A673 (cell line): ENCODE measurements around the gene RAVER2.

Experiments used
- CTCF ChIP-seq: fragments of 300-800, 200-600 bp; sonication (generic); conservative IDR thresholded peaks from 2 replicates; pipeline ENCODE4 v1.5.1; 2017; ENCODE audit warnings: low read depth, mild to moderate bottlenecking, antibody characterized with exemption, low read length, moderate library complexity, mixed read lengths
- EZH2 ChIP-seq: fragments of 200-600 bp; sonication (generic); IDR thresholded peaks from 2 replicates; pipeline ENCODE4 v1.6.1; 2017; ENCODE audit warnings: borderline replicate concordance, low read depth, mild to moderate bottlenecking, mixed read lengths, antibody characterized with exemption, low read length; ENCODE audit not compliant: poor library complexity, severe bottlenecking

GRCh38 chr1:64873576-64873975, 128.7 kb downstream of the RAVER2 start:
- no peak for TF ChIP-seq CTCF
- no peak for TF ChIP-seq EZH2
